ENCODE measurements around the gene P2RY14. TPM values are rescaled to one million over a fixed set of nuclear protein-coding genes. Genes with fewer than 3 reads are reported as not detected.
A peak's percentile ranks its signal among the peaks of the same experiment; 100 is the strongest.
"Not testable (repeated sequence)": the region's sequence is repeated elsewhere in the genome, so short reads cannot be mapped to it uniquely, and the experiment has no call there.

The P2RY14 gene
- total and polyA plus RNA-seq, 2 experiments from 2014 or later = 0.95 TPM; not detected in 1

DNA sequence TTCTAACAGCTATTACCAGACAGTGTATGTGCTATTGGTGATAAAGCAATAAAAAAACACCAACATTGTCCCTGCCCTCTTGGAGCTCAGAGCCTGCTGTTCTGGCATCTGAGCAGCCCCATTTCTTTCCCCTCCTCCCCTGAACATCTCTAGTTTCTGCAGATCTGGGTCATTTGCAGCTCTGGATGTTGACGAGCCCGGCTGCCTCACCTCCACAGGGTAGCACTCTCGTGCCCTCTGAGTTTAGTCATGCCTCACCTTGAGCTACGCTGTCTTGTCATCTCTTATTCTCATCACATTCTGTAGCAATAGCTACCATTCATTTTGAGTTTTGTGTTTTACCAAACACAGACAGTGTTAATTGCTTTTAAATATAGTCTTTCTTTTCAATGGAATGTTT, 45.4 kb downstream of the P2RY14 start:
- no peak for DNase-seq (ENCODE audit: low spot score)
- H3K27ac Mint-ChIP-seq = no peak overlapping the region
- peaks cover 42% of the 10 kb centered on the region for H3K4me1 Mint-ChIP-seq

DNA sequence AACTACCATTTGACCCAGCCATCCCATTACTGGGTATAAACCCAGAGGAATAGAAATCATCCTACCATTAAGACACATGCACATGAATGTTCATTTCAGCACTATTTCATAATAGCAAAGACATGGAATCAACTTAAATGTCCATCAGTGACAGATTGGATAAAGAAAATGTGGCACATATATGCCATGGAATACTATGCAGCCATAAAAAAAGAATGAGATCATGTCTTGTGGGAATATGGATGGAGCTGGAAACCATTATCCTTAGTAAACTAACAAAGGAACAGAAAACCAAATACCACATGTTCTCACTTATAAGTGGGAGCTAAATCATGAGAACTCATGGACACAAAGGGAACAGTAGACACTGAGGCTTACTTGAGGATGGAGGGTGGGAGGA, 45.9 kb downstream of the P2RY14 start:
- H4K20me1 ChIP-seq (replicated peaks; ENCODE audit: insufficient read depth); H2AFZ ChIP-seq; H3K4me2 ChIP-seq; H3F3A ChIP-seq (replicated peaks; ENCODE audit: low read depth); H3K27ac ChIP-seq (ENCODE audit: low read depth); H3K4me3 ChIP-seq; H3K27ac Mint-ChIP-seq; H3K36me3 ChIP-seq (ENCODE audit: insufficient read depth); H3K9me2 ChIP-seq (ENCODE audit: insufficient read depth); DNase-seq (ENCODE audit: low spot score); H3K27me3 ChIP-seq (ENCODE audit: insufficient read depth); H3K27me3 Mint-ChIP-seq (ENCODE audit: insufficient read depth, low read depth, poor library complexity); H3K79me2 ChIP-seq (replicated peaks; ENCODE audit: insufficient read depth); ATAC-seq; H3K4me3 Mint-ChIP-seq; H3K9me3 Mint-ChIP-seq: not testable (repeated sequence)
- Mint-ChIP-seq H3K4me1 (peaks cover 46% of the 10 kb centered on the region), H3K36me3 (ENCODE audit: low read depth) (peaks cover 12% of the 10 kb centered on the region)
- H3K4me1 ChIP-seq (ENCODE audit: insufficient read depth) = peaks cover 45% of the 10 kb centered on the region

More for the DNA sequence above, 45.4 kb downstream of the P2RY14 start:
- Histone ChIP-seq H4K20me1 (replicated peaks; ENCODE audit: insufficient read depth) (no peaks in the 10 kb centered on the region), H3K4me1 (ENCODE audit: insufficient read depth) (peaks cover 43% of the 10 kb centered on the region), H3K4me2 (no peak overlapping the region), H3K9me2 (ENCODE audit: insufficient read depth) (no peaks in the 10 kb centered on the region; the same call in 1 of the 2 replicates), H3K79me2 (replicated peaks; ENCODE audit: insufficient read depth) (no peaks in the 10 kb centered on the region; the same call in 1 of the 2 replicates), H3K27me3 (ENCODE audit: insufficient read depth) (no peaks in the 10 kb centered on the region), H2AFZ (no peak overlapping the region), H3K4me3 (no peak overlapping the region), H3K36me3 (ENCODE audit: insufficient read depth) (peaks cover 5% of the 10 kb centered on the region; the same call in 1 of the 2 replicates), H3K27ac (ENCODE audit: low read depth) (no peak overlapping the region), H3F3A (replicated peaks; ENCODE audit: low read depth) (no peaks in the 10 kb centered on the region)
- Mint-ChIP-seq H3K36me3 (ENCODE audit: low read depth) (peaks cover 12% of the 10 kb centered on the region), H3K9me3 (no peaks in the 10 kb centered on the region), H3K4me3 (no peak overlapping the region), H3K27me3 (ENCODE audit: insufficient read depth, low read depth, poor library complexity) (no peaks in the 10 kb centered on the region)
- TF ChIP-seq CREB1 (CRISPR knock-in tag; IDR thresholded peaks at IDR 0.05; ENCODE audit: low read depth) (no peak), ZNF331 (CRISPR knock-in tag; IDR thresholded peaks at IDR 0.05; ENCODE audit: low read depth) (no peak), ZNF114 (CRISPR knock-in tag; IDR thresholded peaks at IDR 0.05) (no peak), ETS1 (IDR thresholded peaks at IDR 0.05) (no peak), POLR2AphosphoS5 (IDR thresholded peaks at IDR 0.05; ENCODE audit: low read depth) (no peak), STAT1 (IDR thresholded peaks at IDR 0.05; ENCODE audit: unreplicated experiment) (no peak), EZH2 (IDR thresholded peaks at IDR 0.05; ENCODE audit: low read depth, unreplicated experiment) (no peak), EZH2phosphoT487 (IDR thresholded peaks at IDR 0.05; ENCODE audit: unreplicated experiment) (no peak)
- TF ChIP-seq, protein P1, sequence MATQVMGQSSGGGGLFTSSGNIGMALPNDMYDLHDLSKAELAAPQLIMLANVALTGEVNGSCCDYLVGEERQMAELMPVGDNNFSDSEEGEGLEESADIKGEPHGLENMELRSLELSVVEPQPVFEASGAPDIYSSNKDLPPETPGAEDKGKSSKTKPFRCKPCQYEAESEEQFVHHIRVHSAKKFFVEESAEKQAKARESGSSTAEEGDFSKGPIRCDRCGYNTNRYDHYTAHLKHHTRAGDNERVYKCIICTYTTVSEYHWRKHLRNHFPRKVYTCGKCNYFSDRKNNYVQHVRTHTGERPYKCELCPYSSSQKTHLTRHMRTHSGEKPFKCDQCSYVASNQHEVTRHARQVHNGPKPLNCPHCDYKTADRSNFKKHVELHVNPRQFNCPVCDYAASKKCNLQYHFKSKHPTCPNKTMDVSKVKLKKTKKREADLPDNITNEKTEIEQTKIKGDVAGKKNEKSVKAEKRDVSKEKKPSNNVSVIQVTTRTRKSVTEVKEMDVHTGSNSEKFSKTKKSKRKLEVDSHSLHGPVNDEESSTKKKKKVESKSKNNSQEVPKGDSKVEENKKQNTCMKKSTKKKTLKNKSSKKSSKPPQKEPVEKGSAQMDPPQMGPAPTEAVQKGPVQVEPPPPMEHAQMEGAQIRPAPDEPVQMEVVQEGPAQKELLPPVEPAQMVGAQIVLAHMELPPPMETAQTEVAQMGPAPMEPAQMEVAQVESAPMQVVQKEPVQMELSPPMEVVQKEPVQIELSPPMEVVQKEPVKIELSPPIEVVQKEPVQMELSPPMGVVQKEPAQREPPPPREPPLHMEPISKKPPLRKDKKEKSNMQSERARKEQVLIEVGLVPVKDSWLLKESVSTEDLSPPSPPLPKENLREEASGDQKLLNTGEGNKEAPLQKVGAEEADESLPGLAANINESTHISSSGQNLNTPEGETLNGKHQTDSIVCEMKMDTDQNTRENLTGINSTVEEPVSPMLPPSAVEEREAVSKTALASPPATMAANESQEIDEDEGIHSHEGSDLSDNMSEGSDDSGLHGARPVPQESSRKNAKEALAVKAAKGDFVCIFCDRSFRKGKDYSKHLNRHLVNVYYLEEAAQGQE (IDR thresholded peaks at IDR 0.05; ENCODE audit: unreplicated experiment) = no peak
- TF ChIP-seq, protein P2, sequence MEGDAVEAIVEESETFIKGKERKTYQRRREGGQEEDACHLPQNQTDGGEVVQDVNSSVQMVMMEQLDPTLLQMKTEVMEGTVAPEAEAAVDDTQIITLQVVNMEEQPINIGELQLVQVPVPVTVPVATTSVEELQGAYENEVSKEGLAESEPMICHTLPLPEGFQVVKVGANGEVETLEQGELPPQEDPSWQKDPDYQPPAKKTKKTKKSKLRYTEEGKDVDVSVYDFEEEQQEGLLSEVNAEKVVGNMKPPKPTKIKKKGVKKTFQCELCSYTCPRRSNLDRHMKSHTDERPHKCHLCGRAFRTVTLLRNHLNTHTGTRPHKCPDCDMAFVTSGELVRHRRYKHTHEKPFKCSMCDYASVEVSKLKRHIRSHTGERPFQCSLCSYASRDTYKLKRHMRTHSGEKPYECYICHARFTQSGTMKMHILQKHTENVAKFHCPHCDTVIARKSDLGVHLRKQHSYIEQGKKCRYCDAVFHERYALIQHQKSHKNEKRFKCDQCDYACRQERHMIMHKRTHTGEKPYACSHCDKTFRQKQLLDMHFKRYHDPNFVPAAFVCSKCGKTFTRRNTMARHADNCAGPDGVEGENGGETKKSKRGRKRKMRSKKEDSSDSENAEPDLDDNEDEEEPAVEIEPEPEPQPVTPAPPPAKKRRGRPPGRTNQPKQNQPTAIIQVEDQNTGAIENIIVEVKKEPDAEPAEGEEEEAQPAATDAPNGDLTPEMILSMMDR (conservative IDR thresholded peaks at IDR 0.05; ENCODE audit: low read depth in 2 of 2) = no peak
- ATAC-seq = peak; percentile 46
